Naive thymus-derived CD4-positive, alpha-beta T cell (primary cell): ENCODE data around the gene ELMO1. TPM values are rescaled to one million over a fixed set of nuclear protein-coding genes. Genes with fewer than 3 reads are reported as not detected.

Experiments
- ATAC-seq: fragments of 150-1000 bp; cut with Tn5 transposase; 2 replicates; pipeline ENCODE4 v1.10.0; 2021; ENCODE audit warnings: mild to moderate bottlenecking, moderate library complexity
- CTCF ChIA-PET: fragments of 350-600 bp; sonication (Branson Sonifier 250); formaldehyde crosslinking; loops from one replicate; lab custom pipeline; 2021; ENCODE audit warnings: antibody characterized with exemption; lab: Charles Lee
- POLR2A ChIA-PET: fragments of 350-600 bp; sonication (Branson Sonifier 250); formaldehyde crosslinking; loops from one replicate; lab custom pipeline; 2021; ENCODE audit warnings: antibody characterized with exemption, inconsistent platforms; lab: Charles Lee
- DNase-seq, 9 donors: peaks; one replicate each; pipeline versions ENCODE4 v3.0.0 to v3.0.0-alpha.2; 2020 to 2022; ENCODE audit warnings: mixed read lengths in 1 of 9
- H3K27ac ChIP-seq: one replicate; pipeline ENCODE4 v1.7.0; 2013; ENCODE audit warnings: mild to moderate bottlenecking, low read depth, low read length, moderate library complexity
- H3K27me3 ChIP-seq, 2 donors: one replicate each; pipeline ENCODE4 v1.7.0; 2013; ENCODE audit warnings: low read length in 2 of 2, mild to moderate bottlenecking in 2 of 2, moderate library complexity in 2 of 2; ENCODE audit not compliant: control insufficient read depth in 2 of 2, insufficient read depth in 2 of 2
- H3K36me3 ChIP-seq, 3 experiments: 1 replicate in 2 of 3; 2 replicates in 1 of 3; pipeline ENCODE4 v1.7.0; 2013; ENCODE audit warnings: low read length in 3 of 3, mild to moderate bottlenecking in 3 of 3, moderate library complexity in 1 of 3; ENCODE audit not compliant: insufficient read depth in 3 of 3, control insufficient read depth in 2 of 3
- H3K4me1 ChIP-seq, 2 donors: one replicate each; pipeline ENCODE4 v1.7.0; 2013; ENCODE audit warnings: low read length in 2 of 2, mild to moderate bottlenecking in 2 of 2, moderate library complexity in 1 of 2; ENCODE audit not compliant: control insufficient read depth in 2 of 2, insufficient read depth in 2 of 2
- H3K4me3 ChIP-seq: 2 replicates; pipeline ENCODE4 v1.7.0; 2013; ENCODE audit warnings: mild to moderate bottlenecking, low read length
- H3K9me3 ChIP-seq, 3 experiments: 1 replicate in 2 of 3; 2 replicates in 1 of 3; pipeline ENCODE4 v1.7.0; 2013; ENCODE audit warnings: low read length in 3 of 3; ENCODE audit not compliant: control insufficient read depth in 2 of 3
- H3K27ac Mint-ChIP-seq, 9 donors: one replicate each; pipeline ENCODE4 v1.8.0; 2020 to 2022; ENCODE audit warnings: mixed read lengths in 9 of 9, mild to moderate bottlenecking in 8 of 9, moderate library complexity in 5 of 9, inconsistent platforms in 2 of 9
- H3K27me3 Mint-ChIP-seq, 5 donors: one replicate each; pipeline ENCODE4 v1.8.0; 2021 to 2022; ENCODE audit warnings: mixed read lengths in 5 of 5, mild to moderate bottlenecking in 1 of 5
- H3K36me3 Mint-ChIP-seq, 5 donors: one replicate each; pipeline ENCODE4 v1.8.0; 2020 to 2022; ENCODE audit warnings: mixed read lengths in 5 of 5, mild to moderate bottlenecking in 3 of 5, inconsistent platforms in 1 of 5
- H3K4me1 Mint-ChIP-seq, 7 donors: one replicate each; pipeline ENCODE4 v1.8.0; 2020 to 2022; ENCODE audit warnings: mixed read lengths in 7 of 7, mild to moderate bottlenecking in 3 of 7, inconsistent platforms in 1 of 7
- H3K4me3 Mint-ChIP-seq, 10 donors: one replicate each; pipeline ENCODE4 v1.8.0; 2020 to 2022; ENCODE audit warnings: mild to moderate bottlenecking in 10 of 10, mixed read lengths in 10 of 10, moderate library complexity in 6 of 10, inconsistent platforms in 2 of 10
- H3K9me3 Mint-ChIP-seq, 11 donors: one replicate each; pipeline ENCODE4 v1.8.0; 2020 to 2022; ENCODE audit warnings: mixed read lengths in 11 of 11, mild to moderate bottlenecking in 4 of 11, inconsistent platforms in 1 of 11, moderate library complexity in 1 of 11
- intact Hi-C, 2 donors: fragments of 100-400 bp; cut with micrococcal nuclease; formaldehyde crosslinking; loops; one replicate each; pipeline ENCODE4 v1.15.1; 2023
- polyA plus RNA-seq, 2 donors: library from polyadenylated mRNA; unstranded; fragments of 300-500 nt; fragmentation: Illumina TruSeq; gene quantifications; one replicate each; pipeline ENCODE4 v1.2.3, GENCODE V29; 2021
- total RNA-seq, 6 experiments: library from RNA in 5 of 6; stranded (reverse) in 5 of 6; gene quantifications; 1 replicate in 5 of 6; 2 replicates in 1 of 6; pipeline ENCODE4 v1.2.3 and lab custom pipeline; 2021 to 2026

The ELMO1 gene
- total and polyA plus RNA-seq, 7 experiments from 2014 or later: 63.6 to 160 (median 124) TPM

DNA sequence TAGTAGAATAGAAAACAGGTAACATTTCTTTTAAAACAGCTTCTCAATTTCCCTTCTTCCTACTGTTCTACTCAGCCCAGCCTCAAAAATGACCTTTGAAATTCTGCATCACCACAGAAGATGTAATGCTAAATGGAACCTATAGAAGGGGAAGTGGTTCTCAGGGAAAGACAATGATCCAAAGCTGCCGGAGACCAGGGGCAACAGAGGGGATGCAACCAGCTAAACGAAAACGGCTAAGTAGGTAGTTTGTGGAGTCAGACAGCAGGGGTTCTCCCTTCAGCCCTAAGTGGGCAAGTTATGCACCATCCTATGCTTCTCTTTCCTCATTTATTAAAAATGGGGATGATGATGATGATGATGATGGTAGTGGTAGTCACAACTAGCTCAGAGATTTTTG is 214.3 kb downstream of the ELMO1 start:
- POLR2A ChIA-PET: interaction anchor here (1.1 kb wide), 1 partner anchor 108 kb away, joined by 3 read pairs; no protein-coding TSS in a partner anchor

DNA sequence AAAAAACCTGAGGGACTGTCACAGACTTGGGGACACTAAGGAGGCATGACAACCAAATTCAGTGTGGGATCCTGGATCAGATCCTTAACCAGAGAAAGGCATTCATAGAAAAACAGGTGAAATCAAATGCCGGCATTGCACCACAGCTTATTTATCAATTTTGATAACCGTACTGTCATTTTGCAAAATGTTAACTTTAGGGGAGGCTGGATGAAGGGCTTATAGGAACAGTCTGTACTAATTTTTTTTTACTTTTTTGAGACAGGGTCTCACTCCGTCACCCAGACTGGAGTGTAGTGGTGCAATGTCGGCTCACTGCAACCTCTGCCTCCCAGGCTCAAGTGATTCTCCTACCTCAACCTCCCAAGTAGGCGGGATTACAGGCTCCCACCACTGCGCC is 217.1 kb downstream of the ELMO1 start:
- Mint-ChIP-seq H3K27me3 (no peaks in the 10 kb centered on the region), H3K9me3 (no peaks in the 10 kb centered on the region), H3K36me3 (peaks cover 0 to 30% (median 0%) of the 10 kb centered on the region in 5 donors), H3K4me1 (peaks cover 17 to 36% (median 33%) of the 10 kb centered on the region in 7 donors), H3K27ac (peak overlapping the region in 1 of 9 donors; percentile 51), H3K4me3 (no peak overlapping the region)
- Histone ChIP-seq H3K4me1 (no peaks in the 10 kb centered on the region), H3K4me3 (no peak overlapping the region), H3K36me3 (peaks cover 0 to 12% (median 0%) of the 10 kb centered on the region in 3 experiments), H3K9me3 (no peaks in the 10 kb centered on the region), H3K27me3 (no peaks in the 10 kb centered on the region), H3K27ac (no peak overlapping the region)
- intact Hi-C loops: loop anchor here in 1 of 2 donors (10.0 kb wide), 1 partner anchor 603 kb away; no protein-coding TSS in a partner anchor
- CTCF ChIA-PET: no interaction called here
- DNase-seq (no peak), ATAC-seq (no peak)
- POLR2A ChIA-PET: interaction anchor here (0.7 kb wide), 1 partner anchor 121 kb away, joined by 3 read pairs; no protein-coding TSS in a partner anchor

More for the DNA sequence above, 214.3 kb downstream of the ELMO1 start:
- Histone ChIP-seq H3K36me3 (peaks cover 0 to 9% (median 0%) of the 10 kb centered on the region in 3 experiments), H3K4me3 (no peak overlapping the region), H3K27me3 (no peaks in the 10 kb centered on the region), H3K27ac (no peak overlapping the region), H3K4me1 (no peaks in the 10 kb centered on the region), H3K9me3 (no peaks in the 10 kb centered on the region)
- no peak overlapping the region for H3K27ac Mint-ChIP-seq
- DNase-seq (no peak), ATAC-seq (no peak)
- peaks cover 0 to 17% (median 0%) of the 10 kb centered on the region in 5 donors for H3K36me3 Mint-ChIP-seq
- intact Hi-C loops: loop anchor here (1.0 to 10.0 kb wide), 3 partner anchors 108 to 600 kb away; no protein-coding TSS in a partner anchor
- H3K4me1 Mint-ChIP-seq: peaks cover 15 to 32% (median 24%) of the 10 kb centered on the region in 7 donors
- no peaks in the 10 kb centered on the region for H3K27me3 Mint-ChIP-seq
- CTCF ChIA-PET: interaction anchor here (0.7 to 3.6 kb wide), 9 partner anchors 8 to 599 kb away, joined by 3 to 28 read pairs (median 6); no protein-coding TSS in a partner anchor
- H3K9me3 Mint-ChIP-seq: no peaks in the 10 kb centered on the region
- no peak overlapping the region for H3K4me3 Mint-ChIP-seq

DNA sequence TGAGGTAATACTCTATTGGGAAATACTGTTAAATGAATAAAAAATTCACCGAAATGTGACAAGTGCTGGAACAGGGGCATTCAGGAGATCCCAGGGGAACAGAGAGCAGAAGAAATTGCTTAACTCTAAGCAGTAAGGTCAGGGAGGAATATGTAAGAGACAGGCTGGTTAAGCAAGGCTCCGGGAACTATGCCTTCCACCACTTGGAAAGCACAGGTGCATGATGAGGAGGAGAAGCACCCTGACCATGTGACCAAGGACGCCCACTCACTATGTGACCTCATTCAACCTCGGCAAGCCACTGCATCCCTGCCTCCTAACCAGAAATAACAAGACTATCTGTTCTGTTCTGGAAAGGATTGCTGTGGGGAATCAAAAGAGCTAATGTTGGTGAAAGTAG is 218.4 kb downstream of the ELMO1 start:
- peaks cover 0 to 12% (median 0%) of the 10 kb centered on the region in 3 experiments for H3K36me3 ChIP-seq
- Mint-ChIP-seq H3K9me3 (no peaks in the 10 kb centered on the region), H3K4me1 (peaks cover 14 to 47% (median 36%) of the 10 kb centered on the region in 7 donors), H3K4me3 (peak overlapping the region in 1 of 10 donors; percentile 3), H3K27me3 (no peaks in the 10 kb centered on the region), H3K27ac (peak overlapping the region in 5 of 9 donors; percentile 50 to 68 (median 58)), H3K36me3 (peaks cover 0 to 40% (median 7%) of the 10 kb centered on the region in 5 donors)
- no peaks in the 10 kb centered on the region for H3K4me1 ChIP-seq
- ATAC-seq: no peak
- H3K27ac ChIP-seq: no peak overlapping the region
- DNase-seq: no peak
- H3K27me3 ChIP-seq: no peaks in the 10 kb centered on the region
- H3K9me3 ChIP-seq: no peaks in the 10 kb centered on the region
- H3K4me3 ChIP-seq: no peak overlapping the region
- intact Hi-C loops: loop anchor here in 1 of 2 donors (10.0 kb wide), 1 partner anchor 605 kb away; no protein-coding TSS in a partner anchor
- POLR2A ChIA-PET: no interaction called here
- CTCF ChIA-PET: no interaction called here

DNA sequence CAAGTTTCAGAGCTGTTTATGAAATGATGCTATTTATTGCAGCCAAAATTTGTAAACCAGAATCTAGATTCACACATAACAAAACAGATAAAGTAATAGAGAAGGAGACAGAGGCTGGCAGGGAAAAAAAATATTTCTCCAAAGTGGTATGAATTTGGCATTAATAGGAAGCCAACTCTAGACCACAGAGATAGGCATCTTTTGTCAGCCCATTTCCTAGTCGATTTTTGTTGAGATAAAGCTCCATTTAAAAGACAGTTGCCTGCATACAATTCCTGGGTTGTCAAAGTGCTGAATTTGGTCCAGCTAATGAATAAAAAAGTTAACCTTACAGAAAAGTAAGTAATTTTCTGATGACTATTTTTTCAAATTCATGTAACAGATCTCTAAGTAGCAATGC is 219.3 kb downstream of the ELMO1 start:
- DNase-seq: no peak

DNA sequence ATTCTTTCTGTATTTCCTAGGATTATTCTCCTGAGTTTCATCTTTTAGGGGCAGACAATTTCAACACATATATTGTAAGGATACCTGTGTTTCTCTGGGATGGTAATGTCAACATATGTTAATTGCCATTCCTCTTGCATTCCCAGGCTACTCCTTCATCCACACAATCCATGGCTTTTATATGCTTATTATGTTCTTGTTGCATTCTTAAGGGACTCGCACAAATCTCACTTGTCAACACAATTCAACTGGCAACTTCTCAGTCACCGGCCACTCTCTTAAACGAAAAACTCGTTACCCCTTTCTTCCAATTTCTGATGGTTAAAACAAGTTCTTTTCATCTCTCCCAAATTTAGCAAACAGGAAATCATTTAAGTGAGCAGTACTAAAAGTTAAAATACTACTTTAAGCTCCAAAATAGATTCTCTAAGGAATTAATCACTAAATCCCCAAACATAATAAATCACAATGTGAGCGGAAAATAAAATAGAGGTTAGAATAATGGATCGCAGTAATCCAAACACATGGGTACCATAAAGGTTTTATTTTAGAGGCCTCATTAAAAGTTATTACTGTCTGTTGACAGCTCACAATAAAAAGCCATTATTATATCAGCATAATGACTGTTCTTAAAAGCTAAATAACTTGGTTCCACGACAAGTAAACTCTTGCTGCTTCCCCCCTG is 223.2 kb downstream of the ELMO1 start:
- H3K36me3 Mint-ChIP-seq: peaks cover 3 to 50% (median 12%) of the 10 kb centered on the region in 5 donors
- CTCF ChIA-PET: interaction anchor here (2.0 kb wide), 1 partner anchor 9 kb away, joined by 6 read pairs; no protein-coding TSS in a partner anchor
- H3K27ac Mint-ChIP-seq: peak overlapping the region in 2 of 9 donors; percentile 40 to 53

More for the DNA sequence above, 219.3 kb downstream of the ELMO1 start:
- POLR2A ChIA-PET: interaction anchor here (0.8 kb wide), 1 partner anchor 15 kb away, joined by 4 read pairs; no protein-coding TSS in a partner anchor
- no peaks in the 10 kb centered on the region for H3K4me1 ChIP-seq
- peaks cover 0 to 12% (median 0%) of the 10 kb centered on the region in 3 experiments for H3K36me3 ChIP-seq
- no peaks in the 10 kb centered on the region for H3K9me3 ChIP-seq
- no peak for ATAC-seq
- no peaks in the 10 kb centered on the region for H3K9me3 Mint-ChIP-seq
- intact Hi-C loops: no loop called here
- H3K36me3 Mint-ChIP-seq: peaks cover 0 to 43% (median 7%) of the 10 kb centered on the region in 5 donors
- H3K4me3 ChIP-seq: no peak overlapping the region
- H3K27me3 ChIP-seq: no peaks in the 10 kb centered on the region
- no peaks in the 10 kb centered on the region for H3K27me3 Mint-ChIP-seq
- H3K4me3 Mint-ChIP-seq: no peak overlapping the region
- H3K27ac Mint-ChIP-seq: peak overlapping the region in 3 of 9 donors; percentile 5 to 38 (median 25)
- peaks cover 13 to 44% (median 31%) of the 10 kb centered on the region in 7 donors for H3K4me1 Mint-ChIP-seq
- H3K27ac ChIP-seq: no peak overlapping the region
- CTCF ChIA-PET: interaction anchor here (0.9 to 1.0 kb wide), 2 partner anchors 19 to 266 kb away, joined by 3 read pairs; no protein-coding TSS in a partner anchor

DNA sequence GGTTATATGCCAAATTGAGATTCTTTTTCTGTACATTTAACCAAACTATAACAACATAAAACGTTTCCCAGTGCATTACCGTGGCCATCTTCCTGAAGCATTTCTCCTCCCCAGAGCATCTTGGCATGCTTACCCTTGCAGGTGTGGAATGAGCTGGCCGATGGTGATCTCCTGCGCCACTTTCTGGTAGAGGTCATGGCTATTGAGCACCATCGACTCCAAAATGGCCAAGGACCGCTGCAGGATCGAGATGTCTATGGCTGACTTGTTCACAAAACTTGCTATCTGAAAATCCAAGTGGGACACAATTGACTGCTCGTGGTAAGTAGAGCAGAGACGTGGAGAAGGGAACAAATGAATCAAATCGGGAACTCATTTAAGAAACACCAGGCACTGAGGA is 223.9 kb downstream of the ELMO1 start:
- no peak for ATAC-seq

More for the DNA sequence above, 223.2 kb downstream of the ELMO1 start:
- POLR2A ChIA-PET: no interaction called here
- Histone ChIP-seq H3K4me3 (no peak overlapping the region), H3K4me1 (no peaks in the 10 kb centered on the region), H3K9me3 (no peaks in the 10 kb centered on the region), H3K27me3 (no peaks in the 10 kb centered on the region), H3K27ac (no peak overlapping the region), H3K36me3 (peaks cover 0 to 28% (median 7%) of the 10 kb centered on the region in 3 experiments)
- intact Hi-C loops: no loop called here
- DNase-seq: no peak
- Mint-ChIP-seq H3K4me1 (peaks cover 6 to 36% (median 19%) of the 10 kb centered on the region in 7 donors), H3K4me3 (no peak overlapping the region), H3K27me3 (no peaks in the 10 kb centered on the region), H3K9me3 (no peaks in the 10 kb centered on the region)
- ATAC-seq: no peak

More for the DNA sequence above, 223.9 kb downstream of the ELMO1 start:
- Mint-ChIP-seq H3K4me3 (no peak overlapping the region), H3K27ac (peak overlapping the region in 2 of 9 donors; percentile 2 to 66), H3K4me1 (peaks cover 0 to 29% (median 12%) of the 10 kb centered on the region in 7 donors), H3K27me3 (no peaks in the 10 kb centered on the region), H3K36me3 (peaks cover 3 to 50% (median 12%) of the 10 kb centered on the region in 5 donors), H3K9me3 (no peaks in the 10 kb centered on the region)
- intact Hi-C loops: no loop called here
- H3K36me3 ChIP-seq: peaks cover 0 to 28% (median 7%) of the 10 kb centered on the region in 3 experiments
- H3K4me3 ChIP-seq: no peak overlapping the region
- ChIA-PET POLR2A (no interaction called here), CTCF (no interaction called here)
- no peaks in the 10 kb centered on the region for H3K27me3 ChIP-seq
- no peaks in the 10 kb centered on the region for H3K4me1 ChIP-seq
- no peak overlapping the region for H3K27ac ChIP-seq
- no peaks in the 10 kb centered on the region for H3K9me3 ChIP-seq
- DNase-seq: no peak
